CD4-positive, alpha-beta T cell treated with Interleukin-15 for 4 hours (primary cell): ENCODE data around the gene ZC3H18.

ENCODE experiments used
- DNase-seq: peaks from one replicate; pipeline ENCODE4 v3.0.0-alpha.2; 2020; ENCODE audit warnings: low spot score

Gene ZC3H18

GRCh38 chr16:88678224-88678979, 108.2 kb downstream of the ZC3H18 start:
- DNase-seq: no peak

GRCh38 chr16:88680554-88681083, 110.4 kb downstream of the ZC3H18 start:
- no peak for DNase-seq

GRCh38 chr16:88681084-88681680, 111.0 kb downstream of the ZC3H18 start:
- DNase-seq: peak; percentile 50
